Kidney epithelial cell (primary cell): Measurements from ENCODE around the gene PAX3. TPM values are rescaled to one million over a fixed set of nuclear protein-coding genes. Genes with fewer than 3 reads are reported as not detected.

Source experiments
- DNase-seq: peaks from one replicate; pipeline ENCODE4 v3.0.0-alpha.2; 2010; ENCODE audit warnings: low read depth
- H3K27me3 ChIP-seq: 2 replicates; pipeline ENCODE4 v1.6.0; 2011; ENCODE audit warnings: low read length; ENCODE audit not compliant: control insufficient read depth, insufficient read depth
- H3K36me3 ChIP-seq: 2 replicates; pipeline ENCODE4 v1.5.1; 2011; ENCODE audit warnings: low read length; ENCODE audit not compliant: control insufficient read depth, insufficient read depth
- H3K4me3 ChIP-seq: 2 replicates; pipeline ENCODE4 v1.5.1; 2011; ENCODE audit warnings: low read depth, mild to moderate bottlenecking, control low read depth, low read length
- CTCF ChIP-seq: IDR thresholded peaks from 2 replicates; pipeline ENCODE4 v1.5.1; 2011; ENCODE audit warnings: mild to moderate bottlenecking, moderate library complexity, low read length, control low read depth, inconsistent platforms; ENCODE audit not compliant: insufficient read depth, poor library complexity, severe bottlenecking
- total RNA-seq: library from RNA; depleted of rRNA; stranded (reverse); fragments of >200 nt; gene quantifications from 2 replicates; pipeline ENCODE4 v1.2.3, GENCODE V29; 2015

PAX3 gene
- total RNA-seq, 1 donor from 2014 or later = not detected

- Histone ChIP-seq H3K27me3 (peaks cover 19% of the 10 kb centered on the region), H3K4me3 (no peak overlapping the region), H3K36me3 (no peaks in the 10 kb centered on the region)
- DNase-seq = no peak
- no peak for TF ChIP-seq CTCF
Measured at GRCh38 chr2:222239091-222239490, 59.7 kb downstream of the PAX3 start.

- DNase-seq = no peak
- peaks cover 19% of the 10 kb centered on the region for H3K27me3 ChIP-seq
- no peak overlapping the region for H3K4me3 ChIP-seq
- no peak for TF ChIP-seq CTCF
- H3K36me3 ChIP-seq = no peaks in the 10 kb centered on the region
Measured at GRCh38 chr2:222238072-222238471, 60.7 kb downstream of the PAX3 start.

- H3K27me3 ChIP-seq = no peaks in the 10 kb centered on the region
- H3K4me3 ChIP-seq = no peak overlapping the region
- no peaks in the 10 kb centered on the region for H3K36me3 ChIP-seq
- DNase-seq = no peak
- no peak for TF ChIP-seq CTCF
Measured at GRCh38 chr2:222232839-222233238, 66.0 kb downstream of the PAX3 start.

GRCh38 chr2:222232372-222232771 lies 66.4 kb downstream of the PAX3 start:
- H3K36me3 ChIP-seq = no peaks in the 10 kb centered on the region
- no peak for DNase-seq
- no peaks in the 10 kb centered on the region for H3K27me3 ChIP-seq
- no peak overlapping the region for H3K4me3 ChIP-seq
- TF ChIP-seq CTCF = no peak

- no peak for DNase-seq
- Histone ChIP-seq H3K36me3 (no peaks in the 10 kb centered on the region), H3K4me3 (no peak overlapping the region), H3K27me3 (no peaks in the 10 kb centered on the region)
- TF ChIP-seq CTCF = no peak
Measured at GRCh38 chr2:222228054-222228453, 70.7 kb downstream of the PAX3 start.

- Histone ChIP-seq H3K27me3 (no peaks in the 10 kb centered on the region), H3K36me3 (no peaks in the 10 kb centered on the region), H3K4me3 (no peak overlapping the region)
- no peak for TF ChIP-seq CTCF
- DNase-seq = no peak
Measured at GRCh38 chr2:222218786-222219185, 80.0 kb downstream of the PAX3 start.
